Measurements from ENCODE around the gene SLK.

The SLK gene

DNA sequence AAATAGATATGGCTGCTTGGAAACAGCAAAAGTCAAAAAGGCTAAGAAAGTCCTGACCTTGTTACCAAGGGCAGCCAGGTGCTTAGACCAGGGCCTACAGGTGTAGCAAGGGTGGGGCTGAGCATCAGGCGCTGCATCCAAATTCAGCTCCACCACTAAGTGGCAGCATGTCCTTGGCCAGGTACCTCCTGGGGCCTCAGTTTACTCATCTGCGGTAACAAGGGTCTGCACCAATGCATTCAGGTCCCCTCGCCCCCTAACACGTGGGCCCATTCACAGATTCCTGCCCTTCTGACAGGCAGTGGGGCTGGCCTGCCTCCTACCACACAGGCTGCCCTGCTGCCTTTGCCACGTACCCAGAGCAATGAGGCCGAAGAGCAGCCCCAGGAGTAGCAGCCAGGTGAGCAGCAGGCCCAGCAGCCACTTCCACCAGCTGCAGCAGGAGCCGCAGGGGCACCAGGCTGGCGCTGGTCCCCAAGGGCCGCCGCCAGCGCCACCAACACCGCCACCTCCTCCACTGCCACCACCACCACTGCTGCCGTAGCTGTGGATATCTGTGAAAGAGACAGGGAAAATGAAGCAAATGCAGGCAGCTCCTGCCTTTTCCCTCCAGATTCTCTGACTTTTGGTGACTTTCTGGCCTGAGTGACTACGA lies 89.8 kb downstream of the SLK start:
- DNase-seq: no peak

DNA sequence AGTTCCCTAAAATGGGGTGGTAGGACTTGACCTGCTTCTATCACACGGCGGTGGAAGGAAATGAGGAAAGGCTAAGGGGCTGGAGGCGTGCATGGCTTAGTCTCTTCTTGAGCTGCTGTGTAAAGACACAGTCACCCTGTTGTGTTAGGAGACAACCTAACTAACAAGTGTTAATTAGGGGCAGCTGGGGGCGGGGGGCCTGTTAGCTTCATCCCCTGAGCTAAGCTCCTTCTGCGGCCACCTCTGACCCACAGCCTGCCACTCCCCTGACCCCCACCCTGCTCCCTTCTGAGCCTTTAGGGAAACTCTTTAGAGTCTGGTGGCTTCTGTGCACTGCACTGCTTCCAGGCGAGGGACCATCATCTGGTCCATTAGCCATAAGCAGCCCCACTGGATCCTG lies 90.8 kb downstream of the SLK start:
- DNase-seq: no peak

DNA sequence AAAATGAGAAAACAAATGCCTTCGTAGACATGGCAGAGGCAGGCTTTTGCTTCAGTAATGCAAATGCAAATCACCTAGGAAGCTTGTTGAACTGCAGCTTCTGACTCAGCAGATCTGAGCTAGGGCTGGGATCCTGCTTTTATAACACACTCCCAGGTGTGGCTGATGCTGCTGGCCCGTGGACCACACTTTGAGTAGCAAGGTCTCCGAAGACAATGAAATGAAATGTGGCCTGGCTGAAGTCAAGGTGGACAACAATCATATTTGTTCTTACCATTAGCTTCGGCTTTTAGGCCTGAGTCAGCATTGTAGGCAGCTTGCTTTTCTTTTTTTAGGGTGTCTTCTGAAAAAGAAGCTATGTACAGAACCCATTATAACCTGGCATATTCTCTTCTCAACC lies 92.4 kb downstream of the SLK start:
- DNase-seq: no peak

DNA sequence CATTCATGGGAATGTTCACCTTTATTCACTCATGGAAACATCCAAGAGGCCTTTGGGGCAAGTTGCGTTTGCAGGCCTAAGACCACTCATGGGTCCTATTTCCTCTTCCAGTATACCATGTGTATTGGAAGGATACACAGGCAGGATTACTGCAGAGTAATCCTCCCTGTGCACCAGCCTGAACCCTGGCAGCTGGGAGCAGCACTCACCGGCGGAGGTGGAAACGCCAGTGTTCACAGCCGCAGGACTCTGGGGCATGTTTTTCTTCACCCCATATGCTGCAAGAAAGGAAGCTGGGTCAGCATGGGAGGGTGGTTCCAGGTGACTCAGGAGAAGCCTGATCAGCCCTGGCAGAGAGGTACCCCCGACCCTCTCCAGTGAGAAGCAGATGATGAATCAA lies 94.3 kb downstream of the SLK start:
- no peak for DNase-seq

DNA sequence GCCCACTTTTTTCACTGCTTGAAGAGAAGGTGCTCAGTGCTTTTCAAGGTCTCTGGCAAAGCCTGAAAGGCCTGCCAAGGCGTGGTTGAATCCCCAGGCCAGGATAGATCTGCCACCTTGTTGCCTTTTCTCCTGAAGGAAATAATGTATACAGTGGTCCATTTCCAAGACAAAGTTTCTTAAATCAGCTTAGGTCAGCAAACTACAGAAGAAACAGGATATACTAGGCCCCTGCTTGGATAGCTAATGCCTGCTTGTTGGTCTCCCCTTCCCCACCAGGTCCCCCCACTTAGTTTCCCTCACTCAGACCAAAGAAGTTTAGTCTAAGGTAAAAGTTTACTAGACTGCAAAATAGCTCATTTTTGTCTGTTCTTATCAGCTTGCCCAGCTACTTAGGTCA lies 98.8 kb downstream of the SLK start:
- no peak for DNase-seq

DNA sequence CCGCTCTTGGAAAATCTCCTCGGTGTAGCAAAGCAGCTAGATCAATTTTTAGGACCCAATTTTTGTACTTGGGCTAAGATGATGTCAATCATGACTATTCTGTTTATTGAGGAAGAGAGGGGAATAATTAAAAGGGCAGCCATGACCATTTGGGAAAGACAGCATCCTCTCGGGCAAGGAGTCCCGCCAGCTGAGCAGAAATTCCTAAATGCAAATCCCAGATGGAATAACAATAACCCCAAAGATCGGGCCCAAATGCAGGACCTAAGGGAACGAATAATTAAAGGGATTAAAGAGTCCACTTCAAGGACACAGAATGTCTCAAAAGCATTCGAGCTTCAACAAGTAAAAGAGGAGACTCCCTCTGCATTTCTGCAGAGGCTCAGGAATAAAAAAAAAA lies 100.0 kb downstream of the SLK start:
- no peak for DNase-seq

DNA sequence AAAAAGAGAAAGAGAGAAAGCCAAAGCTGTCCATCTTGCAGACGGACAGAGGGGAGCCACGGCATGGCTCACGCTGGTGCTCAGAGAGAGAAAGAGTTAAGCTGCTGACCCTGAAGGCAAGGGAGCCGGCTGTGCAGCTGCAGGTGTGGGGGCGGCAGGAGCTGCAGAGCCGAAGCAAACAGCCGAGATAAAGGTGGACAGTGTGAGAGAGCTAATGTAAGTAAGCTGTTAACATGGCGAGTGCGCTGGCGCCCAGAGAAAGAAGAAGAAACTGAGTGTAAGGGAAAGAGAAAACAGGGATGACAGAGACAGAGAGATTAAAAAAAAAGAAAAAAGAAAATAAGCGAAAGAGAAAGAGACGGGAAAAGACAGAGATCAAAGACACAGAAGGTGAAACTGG lies 100.6 kb downstream of the SLK start:
- DNase-seq: no peak

DNA sequence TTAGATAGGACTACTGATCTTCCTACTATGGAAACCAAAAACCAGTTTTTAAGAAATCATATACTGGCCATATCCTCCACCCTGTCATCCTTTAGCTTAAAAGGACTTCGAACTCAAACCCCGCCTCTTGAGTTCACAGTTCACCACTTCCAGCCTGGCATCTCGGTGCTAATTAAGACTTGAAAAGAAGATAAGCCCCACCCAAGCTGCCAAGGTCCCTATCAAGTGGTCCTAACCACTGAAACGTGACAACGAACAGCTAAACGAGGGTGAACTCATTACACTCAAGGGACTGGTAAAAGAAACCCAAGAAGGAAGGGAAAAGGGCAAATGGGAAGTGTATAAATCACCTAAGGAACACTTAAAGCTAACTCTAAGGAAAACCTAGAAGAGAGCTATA lies 102.7 kb downstream of the SLK start:
- no peak for DNase-seq

DNA sequence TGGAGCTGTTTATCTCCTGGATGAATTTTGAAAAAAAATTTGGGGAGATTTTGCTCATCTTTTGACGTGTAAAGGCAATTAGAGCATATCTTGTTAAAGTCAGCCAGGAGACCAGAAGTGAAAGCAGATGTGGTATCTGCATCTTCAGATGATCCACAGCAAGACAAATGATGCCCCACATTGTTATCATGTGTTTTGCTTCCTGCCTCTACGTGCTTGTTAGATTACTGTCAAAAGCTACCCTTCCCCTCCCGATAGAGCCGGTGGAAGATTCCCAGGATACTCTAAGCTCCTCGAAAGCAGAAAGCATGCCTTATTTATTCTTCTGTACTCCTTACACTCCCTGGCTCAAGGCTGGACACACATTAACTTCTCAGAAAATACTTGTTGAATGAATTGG lies 105.8 kb downstream of the SLK start:
- no peak for DNase-seq

DNA sequence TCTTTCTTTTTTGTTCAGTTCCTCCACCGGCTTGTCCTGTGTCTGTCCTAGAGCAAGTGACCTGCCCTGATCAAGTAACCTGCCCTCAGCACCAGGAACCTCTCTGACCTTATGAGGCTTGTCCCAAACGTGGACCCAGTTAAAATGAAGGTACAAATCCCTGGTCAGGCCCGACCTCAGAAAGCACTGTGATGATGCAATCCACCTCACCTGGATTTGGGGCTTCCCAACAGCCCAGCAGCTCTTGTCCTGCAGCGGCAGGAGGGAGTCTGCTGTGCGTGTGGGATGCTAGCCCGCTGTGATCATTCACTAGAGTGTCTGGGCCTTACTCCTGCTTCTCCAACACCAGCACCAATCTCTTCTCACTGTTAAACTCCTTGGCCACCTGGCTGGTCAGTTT lies 107.6 kb downstream of the SLK start:
- DNase-seq: no peak

DNA sequence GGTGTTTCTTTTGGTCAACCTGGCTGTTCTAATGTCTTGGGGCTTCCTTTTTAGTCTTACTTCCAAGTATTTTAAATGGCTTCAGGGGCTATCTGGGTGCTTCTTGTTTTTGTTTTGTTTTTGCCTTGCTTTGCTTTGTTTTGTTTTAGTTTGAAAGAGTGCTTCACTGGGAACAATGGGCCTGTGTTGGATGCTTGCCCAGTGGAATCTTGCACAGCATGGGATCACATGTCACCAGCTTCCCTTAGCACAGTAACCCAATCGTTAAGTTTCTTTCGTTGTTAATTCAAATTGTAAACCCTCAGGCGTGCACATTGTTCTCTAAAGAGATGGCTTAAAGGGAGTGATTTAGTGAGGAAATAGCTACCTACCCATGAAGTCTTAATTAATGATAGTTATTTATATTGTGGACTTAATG lies 109.8 kb downstream of the SLK start:
- DNase-seq: no peak

DNA sequence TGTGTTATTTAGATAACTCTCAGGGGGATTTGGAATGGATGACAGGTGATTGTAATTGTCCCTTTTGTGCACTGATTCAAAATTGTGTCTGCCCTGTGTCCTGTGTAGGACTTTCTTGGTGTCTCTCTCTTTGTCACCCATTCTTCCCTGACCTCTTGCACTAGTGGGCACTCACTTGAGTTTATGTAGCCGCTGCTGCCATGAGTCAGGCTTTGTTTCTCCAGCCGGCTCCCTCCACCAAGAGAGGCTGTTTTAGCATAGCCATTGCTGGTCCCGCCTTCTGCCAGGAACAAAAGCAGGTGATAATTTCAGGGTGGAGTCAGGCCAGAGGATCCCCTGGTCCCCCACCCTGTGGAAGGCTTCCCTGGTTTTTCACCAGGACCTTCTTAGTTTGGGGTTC lies 110.3 kb downstream of the SLK start:
- DNase-seq: no peak

DNA sequence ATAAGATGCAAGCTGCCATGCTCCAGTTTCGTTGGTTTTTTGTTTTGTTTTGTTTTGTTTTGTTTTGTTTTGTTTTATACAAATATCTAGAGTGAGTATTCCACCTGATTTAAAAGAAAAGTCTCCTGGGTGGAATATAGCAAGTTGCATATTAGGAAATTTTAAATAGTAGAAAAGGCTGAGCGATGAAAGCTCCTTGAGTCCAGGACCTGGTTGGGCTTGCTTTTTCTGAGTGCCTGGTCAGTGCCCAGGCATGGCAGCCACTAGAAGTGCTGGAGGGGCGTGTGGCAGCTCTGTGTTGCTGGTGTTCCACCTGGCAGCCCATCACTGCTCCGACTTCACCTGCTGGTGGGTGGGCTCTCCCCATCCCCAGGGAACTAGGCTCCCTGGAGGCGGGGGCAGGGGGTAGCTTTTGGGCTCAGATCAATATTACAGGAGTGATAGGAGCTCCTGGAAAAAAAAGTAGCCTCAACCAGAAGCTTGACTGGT lies 110.8 kb downstream of the SLK start:
- no peak for DNase-seq

All from activated gamma-delta T cell treated with Interleukin-2 at 50 U/mL for 16 hours (primary cell).